NCI-H2107 (cell line): ENCODE results near the gene HIVEP3.
"Not testable (repeated sequence)": the region's sequence is repeated elsewhere in the genome, so short reads cannot be mapped to it uniquely, and the experiment has no call there.

Experiments used
- DNase-seq: peaks from one replicate; lab custom pipeline; 2025; lab: John Stamatoyannopoulos, UW

The HIVEP3 gene

GRCh38 chr1:41710980-41711379, 207.7 kb downstream of the HIVEP3 start:
- no peak for DNase-seq

GRCh38 chr1:41709873-41710272, 208.8 kb downstream of the HIVEP3 start:
- no peak for DNase-seq

DNA sequence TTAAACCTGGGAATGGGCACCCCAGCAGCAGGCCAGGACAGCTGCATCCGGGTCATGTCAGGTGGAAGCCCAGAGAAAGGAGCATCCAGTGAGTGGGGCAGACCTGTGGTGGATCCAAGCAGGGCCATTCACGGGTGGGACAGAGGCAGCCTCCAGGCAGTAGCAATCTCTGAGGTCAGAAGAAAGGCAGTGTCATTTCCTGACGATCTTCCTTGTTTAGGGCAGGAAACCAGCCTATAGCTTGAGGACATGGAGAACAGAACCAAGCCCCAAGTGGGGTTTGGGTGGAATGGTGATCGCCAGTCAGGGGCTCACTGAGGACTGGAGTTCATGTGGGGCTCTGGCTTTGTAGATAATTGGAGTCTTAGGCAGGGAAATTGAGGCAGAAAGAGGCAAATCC, 209.4 kb downstream of the HIVEP3 start:
- no peak for DNase-seq

GRCh38 chr1:41708332-41708731, 210.4 kb downstream of the HIVEP3 start:
- DNase-seq = no peak

DNA sequence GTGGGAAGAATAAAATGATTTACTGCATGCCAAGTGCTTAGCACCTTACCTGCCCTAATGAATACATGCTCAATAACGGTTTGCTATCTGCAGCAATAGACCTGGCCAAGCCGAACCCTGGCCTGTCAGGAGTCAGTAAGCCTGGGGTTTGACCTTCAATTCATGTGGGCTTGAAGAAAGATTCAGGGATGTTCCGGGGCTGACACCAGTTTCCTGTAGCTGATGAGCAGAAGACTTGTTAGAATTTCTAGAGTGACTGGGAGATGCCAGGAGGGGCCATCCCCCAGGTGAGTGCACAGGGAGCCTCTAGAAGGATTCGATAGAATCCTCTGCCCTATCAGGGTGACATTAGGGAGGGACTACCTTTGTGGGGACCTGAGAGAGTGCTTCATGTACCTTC, 210.9 kb downstream of the HIVEP3 start:
- no peak for DNase-seq

- DNase-seq = no peak
These were observed 212.9 kb downstream of the HIVEP3 start for GRCh38 chr1:41705798-41706197.

- DNase-seq = no peak
These were observed 214.5 kb downstream of the HIVEP3 start for GRCh38 chr1:41704196-41704595.

- DNase-seq = no peak
These were observed 216.0 kb downstream of the HIVEP3 start for GRCh38 chr1:41702771-41703170.

DNA sequence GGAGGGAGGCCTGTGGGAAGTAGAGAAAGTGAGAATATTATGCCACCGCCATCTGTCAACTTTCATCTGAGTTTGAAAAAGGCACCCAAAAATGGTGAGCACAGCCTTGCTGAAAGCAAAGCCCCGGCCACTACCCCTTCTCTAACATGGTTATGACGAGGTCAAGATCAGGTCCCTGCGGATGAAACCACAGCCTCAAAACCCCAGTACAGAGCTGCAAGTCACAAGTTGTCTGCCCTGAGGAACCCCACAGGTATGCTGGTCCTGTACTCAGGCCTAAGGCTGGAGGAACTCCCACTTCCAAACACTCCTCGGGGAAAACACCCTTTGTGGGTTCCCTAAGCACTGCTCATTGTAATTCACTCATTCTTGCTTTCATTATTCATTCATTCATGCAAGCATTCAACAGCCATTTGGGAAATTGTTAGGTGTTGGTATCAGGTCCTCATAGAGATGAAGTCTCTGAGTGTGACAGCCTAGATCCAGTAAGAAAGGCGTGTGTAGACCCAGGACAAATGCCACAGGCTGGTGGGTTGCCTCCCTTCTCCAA, 217.7 kb downstream of the HIVEP3 start:
- DNase-seq = no peak

GRCh38 chr1:41700581-41700980, 218.1 kb downstream of the HIVEP3 start:
- no peak for DNase-seq

- DNase-seq = no peak
These were observed 218.9 kb downstream of the HIVEP3 start for GRCh38 chr1:41699861-41700248.

DNA sequence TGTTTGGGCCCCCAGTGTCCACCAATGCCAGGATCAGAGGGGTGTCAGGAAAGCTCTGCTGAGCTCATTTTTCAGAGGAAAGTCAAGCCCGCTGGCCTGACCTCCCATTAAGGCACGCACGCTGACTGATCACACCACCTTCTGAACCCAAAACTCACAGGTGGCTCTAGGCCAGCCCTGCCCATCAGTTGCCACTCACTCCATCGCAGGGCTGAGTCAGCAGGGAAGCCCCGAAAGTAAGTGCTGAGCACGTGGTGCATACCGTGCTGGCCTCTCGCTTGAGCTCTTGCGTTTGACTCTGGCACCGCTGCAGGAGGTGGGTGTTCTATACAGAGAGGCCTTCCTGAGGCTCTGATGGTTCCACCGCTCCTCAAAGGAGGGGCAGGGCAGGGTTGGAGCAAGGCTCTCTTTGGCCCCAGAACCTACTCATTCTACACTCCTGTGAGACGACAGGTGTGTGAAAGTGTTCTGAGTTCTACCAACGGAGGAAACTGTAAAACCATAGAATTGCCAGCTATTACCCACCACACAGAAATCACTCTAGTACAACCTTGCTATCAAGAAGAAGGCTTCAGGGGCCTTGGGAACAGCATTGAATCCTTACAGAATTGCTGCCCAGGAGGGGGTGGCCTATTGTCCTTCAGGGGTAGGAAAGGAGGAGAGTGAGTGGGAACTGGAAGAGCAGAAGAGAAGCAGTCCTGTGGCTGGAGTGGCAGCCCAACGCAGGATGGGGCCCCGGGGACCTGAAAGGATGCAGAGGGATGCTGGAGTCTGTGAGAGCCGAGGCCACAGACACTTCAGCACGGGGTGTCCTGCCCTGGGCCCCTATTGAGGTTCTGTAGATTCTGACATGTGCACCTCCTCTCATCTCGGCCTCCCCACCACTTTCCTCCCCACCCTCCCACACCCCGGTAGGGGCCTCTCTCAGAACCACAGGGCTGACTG, 219.5 kb downstream of the HIVEP3 start:
- DNase-seq = no peak

- DNase-seq = no peak
These were observed 222.3 kb downstream of the HIVEP3 start for GRCh38 chr1:41696381-41696780.

- DNase-seq = peak; percentile 77
These were observed 223.5 kb downstream of the HIVEP3 start for GRCh38 chr1:41695118-41695745.

DNA sequence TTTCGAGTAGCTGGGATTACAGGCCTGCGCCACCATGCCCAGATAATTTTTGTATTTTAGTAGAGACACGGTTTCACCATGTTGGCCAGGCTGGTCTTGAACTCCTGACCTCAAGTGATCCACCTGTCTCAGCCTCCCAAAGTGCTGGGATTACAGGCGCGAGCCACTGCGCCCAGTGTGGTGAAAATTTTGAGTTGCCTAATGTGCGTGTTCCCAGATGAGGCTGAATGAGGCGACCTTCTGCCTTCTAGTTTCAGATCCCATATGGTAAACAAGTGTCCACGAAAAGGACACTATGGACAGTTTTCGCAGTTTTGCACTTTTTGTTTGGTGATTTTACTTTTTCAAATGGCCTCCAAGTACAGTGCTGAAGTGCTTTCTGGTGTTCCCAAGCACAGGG, 226.8 kb downstream of the HIVEP3 start:
- not testable (repeated sequence) for DNase-seq

GRCh38 chr1:41691424-41691823, 227.3 kb downstream of the HIVEP3 start:
- no peak for DNase-seq

- DNase-seq = no peak
These were observed 228.4 kb downstream of the HIVEP3 start for GRCh38 chr1:41690331-41690730.

GRCh38 chr1:41689558-41689981, 229.2 kb downstream of the HIVEP3 start:
- DNase-seq = no peak

GRCh38 chr1:41689139-41689538, 229.6 kb downstream of the HIVEP3 start:
- no peak for DNase-seq

DNA sequence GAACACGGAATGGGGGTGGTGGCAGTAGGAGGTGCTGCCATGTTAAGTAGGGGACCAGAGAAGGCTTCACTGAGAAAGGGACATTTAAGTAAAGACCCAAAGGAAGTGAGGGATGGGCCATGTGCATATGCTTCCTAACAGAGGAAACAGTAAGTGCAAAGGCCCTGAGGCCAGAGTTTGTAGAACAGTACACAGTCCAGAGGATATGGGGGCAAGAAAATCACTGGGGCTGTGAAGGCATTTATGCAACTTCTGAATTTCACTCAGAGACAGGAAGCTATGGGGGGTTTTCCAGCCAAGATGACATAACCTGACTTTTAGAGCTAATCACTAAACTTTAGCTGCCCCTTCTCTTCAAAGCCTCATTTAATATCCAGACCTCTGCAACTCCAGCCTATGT, 231.7 kb downstream of the HIVEP3 start:
- no peak for DNase-seq

- no peak for DNase-seq
These were observed 234.8 kb downstream of the HIVEP3 start for GRCh38 chr1:41683681-41684500.
